ENCODE measurements around the gene NR2E1.

The NR2E1 gene

GRCh38 chr6:108209738-108210137 is 43.9 kb downstream of the NR2E1 start:
- no peak for DNase-seq (ENCODE audit: low read depth)

- DNase-seq (ENCODE audit: low read depth): no peak
Measured at GRCh38 chr6:108210556-108210955, 44.7 kb downstream of the NR2E1 start.

GRCh38 chr6:108211671-108212070 is 45.8 kb downstream of the NR2E1 start:
- DNase-seq (ENCODE audit: low read depth): no peak

- no peak for DNase-seq (ENCODE audit: low read depth)
Measured at GRCh38 chr6:108222064-108222463, 56.2 kb downstream of the NR2E1 start.

GRCh38 chr6:108222504-108222903 is 56.7 kb downstream of the NR2E1 start:
- DNase-seq (ENCODE audit: low read depth): no peak

GRCh38 chr6:108227290-108227689 is 61.5 kb downstream of the NR2E1 start:
- DNase-seq (ENCODE audit: low read depth): no peak

GRCh38 chr6:108228416-108228815 is 62.6 kb downstream of the NR2E1 start:
- no peak for DNase-seq (ENCODE audit: low read depth)

GRCh38 chr6:108235127-108235526 is 69.3 kb downstream of the NR2E1 start:
- DNase-seq (ENCODE audit: low read depth): no peak

GRCh38 chr6:108236791-108237190 is 71.0 kb downstream of the NR2E1 start:
- DNase-seq (ENCODE audit: low read depth): no peak

GRCh38 chr6:108238322-108238721 is 72.5 kb downstream of the NR2E1 start:
- no peak for DNase-seq (ENCODE audit: low read depth)
